Endodermal cell (in vitro differentiated cells): ENCODE data around the gene MAPK8IP3. TPM values are rescaled to one million over a fixed set of nuclear protein-coding genes. Genes with fewer than 3 reads are reported as not detected.

Source experiments
- DNase-seq: peaks from one replicate; pipeline ENCODE4 v3.0.0-alpha.2; 2017
- H3K27ac ChIP-seq: 2 replicates; pipeline ENCODE4 v1.5.1; 2013; ENCODE audit warnings: mild to moderate bottlenecking, low read depth, low read length, moderate library complexity
- H3K27me3 ChIP-seq: 2 replicates; pipeline ENCODE4 v1.6.1; 2013; ENCODE audit warnings: mild to moderate bottlenecking, low read length, moderate library complexity; ENCODE audit not compliant: insufficient read depth, control insufficient read depth, poor library complexity, severe bottlenecking
- H3K36me3 ChIP-seq: 2 replicates; pipeline ENCODE4 v1.7.0; 2013; ENCODE audit warnings: mild to moderate bottlenecking, low read length, moderate library complexity; ENCODE audit not compliant: control insufficient read depth, insufficient read depth
- H3K4me1 ChIP-seq: one replicate; pipeline ENCODE4 v1.7.0; 2013; ENCODE audit warnings: low read length; ENCODE audit not compliant: control insufficient read depth, insufficient read depth
- H3K4me3 ChIP-seq: 2 replicates; pipeline ENCODE4 v1.5.1; 2013; ENCODE audit warnings: mild to moderate bottlenecking, low read length, moderate library complexity
- H3K9ac ChIP-seq: 2 replicates; pipeline ENCODE4 v1.6.1; 2013; ENCODE audit warnings: mild to moderate bottlenecking, low read length, moderate library complexity; ENCODE audit not compliant: poor library complexity, severe bottlenecking; ENCODE audit errors: extremely low read depth
- H3K9me3 ChIP-seq: 2 replicates; pipeline ENCODE4 v1.6.1; 2013; ENCODE audit warnings: mild to moderate bottlenecking, low read length, moderate library complexity; ENCODE audit not compliant: control insufficient read depth
- H3K27ac Mint-ChIP-seq: 2 replicates; pipeline ENCODE4 v1.8.0; 2020; ENCODE audit warnings: mixed read lengths
- H3K27me3 Mint-ChIP-seq: 2 replicates; pipeline ENCODE4 v1.8.0; 2021; ENCODE audit warnings: mild to moderate bottlenecking, mixed read lengths; ENCODE audit not compliant: insufficient read depth
- H3K36me3 Mint-ChIP-seq: 2 replicates; pipeline ENCODE4 v1.8.0; 2020; ENCODE audit warnings: low read depth, mixed read lengths
- H3K4me1 Mint-ChIP-seq: 2 replicates; pipeline ENCODE4 v1.8.0; 2020; ENCODE audit warnings: mixed read lengths
- H3K4me3 Mint-ChIP-seq: 2 replicates; pipeline ENCODE4 v1.8.0; 2020; ENCODE audit warnings: mild to moderate bottlenecking, moderate library complexity, mixed read lengths
- H3K9me3 Mint-ChIP-seq: 2 replicates; pipeline ENCODE4 v1.8.0; 2020; ENCODE audit warnings: mild to moderate bottlenecking, mixed read lengths
- WGBS, 2 experiments: methylation state at CpG; one replicate each; pipeline versions ENCODE4 v1.1.5 to v1.1.7; 2013; ENCODE audit warnings: missing lambda C conversion rate in 2 of 2, mixed read lengths in 1 of 2; ENCODE audit not compliant: insufficient coverage in 1 of 2, insufficient read length in 1 of 2; 5-methylcytosine and 5-hydroxymethylcytosine counted together
- total RNA-seq, 2 donors: library from RNA; stranded (reverse); fragmentation: NEBNext Ultra II Directional in 1 of 2; extraction: Animal tissue kit (Norgen Biotek cat#: 25700) in 1 of 2; gene quantifications; 2 replicates in 1 of 2; 3 replicates in 1 of 2; pipeline ENCODE4 v1.2.1, GENCODE V29; 2021
- TF ChIP-seq, protein P1 (sequence below): fragments of 200-600 bp; sonication (generic); conservative IDR thresholded peaks from 2 replicates; pipeline ENCODE4 v1.5.0; 2021; ENCODE audit warnings: antibody characterized with exemption, mild to moderate bottlenecking

The MAPK8IP3 gene
- total RNA-seq, 2 donors from 2014 or later, result 76.0 to 84.0 TPM

DNA sequence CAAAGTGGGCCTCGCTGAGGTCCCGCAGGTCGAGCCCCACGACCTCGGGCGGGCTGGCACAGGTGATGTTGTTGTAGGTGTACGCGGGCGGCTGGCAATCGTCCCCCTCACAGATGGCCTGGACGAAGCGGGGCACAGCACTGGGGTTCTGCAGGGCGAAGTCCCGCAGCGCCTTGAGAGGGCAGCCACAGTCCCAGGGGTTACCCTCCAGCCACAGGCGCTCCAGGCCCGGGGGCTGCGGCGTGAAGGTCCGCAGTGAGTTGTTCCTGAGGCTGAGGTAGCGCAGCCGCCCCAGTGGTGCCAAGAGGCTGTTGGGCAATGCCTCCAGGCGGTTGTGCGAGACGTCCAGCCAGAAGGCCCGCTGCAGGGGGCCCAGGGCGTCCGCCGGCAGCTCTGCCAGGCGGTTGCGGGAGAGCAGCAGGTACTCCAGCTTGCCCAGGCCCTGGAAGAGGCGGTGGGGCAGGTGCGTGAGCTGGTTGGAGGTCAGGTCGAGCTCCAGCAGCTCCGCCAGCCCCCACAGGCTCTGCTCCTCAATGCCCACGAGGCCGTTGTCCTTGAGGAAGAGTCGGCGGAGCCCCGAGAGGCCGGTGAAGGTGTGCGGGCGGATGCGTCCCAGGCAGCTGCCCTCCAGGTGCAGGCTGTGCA, 84.7 kb downstream of the MAPK8IP3 start:
- Mint-ChIP-seq H3K4me1 (no peaks in the 10 kb centered on the region), H3K9me3 (no peaks in the 10 kb centered on the region), H3K4me3 (no peak overlapping the region), H3K27ac (no peak overlapping the region), H3K36me3 (peaks cover 11% of the 10 kb centered on the region), H3K27me3 (no peaks in the 10 kb centered on the region)
- no peaks in the 10 kb centered on the region for H3K4me1 ChIP-seq
- WGBS, 2 experiments, result 95 to 97% methylated on average over 42 to 44 of the region's 44 CpGs
- no peak overlapping the region for H3K4me3 ChIP-seq
- H3K9me3 ChIP-seq, result no peaks in the 10 kb centered on the region
- peaks cover 2% of the 10 kb centered on the region for H3K36me3 ChIP-seq
- TF ChIP-seq, protein P1, sequence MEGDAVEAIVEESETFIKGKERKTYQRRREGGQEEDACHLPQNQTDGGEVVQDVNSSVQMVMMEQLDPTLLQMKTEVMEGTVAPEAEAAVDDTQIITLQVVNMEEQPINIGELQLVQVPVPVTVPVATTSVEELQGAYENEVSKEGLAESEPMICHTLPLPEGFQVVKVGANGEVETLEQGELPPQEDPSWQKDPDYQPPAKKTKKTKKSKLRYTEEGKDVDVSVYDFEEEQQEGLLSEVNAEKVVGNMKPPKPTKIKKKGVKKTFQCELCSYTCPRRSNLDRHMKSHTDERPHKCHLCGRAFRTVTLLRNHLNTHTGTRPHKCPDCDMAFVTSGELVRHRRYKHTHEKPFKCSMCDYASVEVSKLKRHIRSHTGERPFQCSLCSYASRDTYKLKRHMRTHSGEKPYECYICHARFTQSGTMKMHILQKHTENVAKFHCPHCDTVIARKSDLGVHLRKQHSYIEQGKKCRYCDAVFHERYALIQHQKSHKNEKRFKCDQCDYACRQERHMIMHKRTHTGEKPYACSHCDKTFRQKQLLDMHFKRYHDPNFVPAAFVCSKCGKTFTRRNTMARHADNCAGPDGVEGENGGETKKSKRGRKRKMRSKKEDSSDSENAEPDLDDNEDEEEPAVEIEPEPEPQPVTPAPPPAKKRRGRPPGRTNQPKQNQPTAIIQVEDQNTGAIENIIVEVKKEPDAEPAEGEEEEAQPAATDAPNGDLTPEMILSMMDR, result no peak
- no peaks in the 10 kb centered on the region for H3K27me3 ChIP-seq
- no peak overlapping the region for H3K27ac ChIP-seq
- H3K9ac ChIP-seq, result no peak overlapping the region
- DNase-seq, result peak; percentile 39

DNA sequence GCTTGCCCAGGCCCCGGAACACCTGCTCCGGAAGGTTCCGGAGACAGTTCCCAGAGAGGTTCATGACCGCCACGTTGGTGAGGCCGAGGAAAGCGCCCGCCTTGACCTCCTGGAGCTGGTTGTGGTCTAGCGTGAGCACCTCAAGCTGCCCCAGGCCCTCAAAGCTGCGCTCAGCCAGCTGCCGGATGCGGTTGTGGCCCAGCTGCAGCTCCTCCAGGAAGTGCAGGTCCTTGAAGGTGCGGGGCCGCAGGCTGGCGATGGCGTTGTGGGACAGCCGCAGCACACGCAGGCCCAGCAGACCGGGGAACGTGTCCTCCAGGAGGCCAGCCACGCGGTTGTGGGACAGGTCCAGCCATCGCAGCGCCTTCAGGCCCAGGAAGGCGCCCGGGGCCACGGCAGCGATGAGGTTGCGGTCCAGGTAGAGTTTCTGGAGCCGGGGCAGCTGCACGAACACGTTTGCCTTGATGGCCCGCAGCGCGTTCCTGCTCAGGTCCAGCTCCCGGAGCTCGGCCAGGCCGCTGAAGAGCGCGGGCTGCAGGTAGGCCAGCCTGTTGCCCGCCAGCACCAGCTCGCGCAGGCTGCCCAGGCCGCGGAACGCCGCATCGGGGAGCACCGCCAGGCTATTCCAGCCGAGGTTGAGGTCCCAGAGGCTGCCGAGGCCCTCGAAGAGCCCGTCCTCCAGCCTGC, 85.4 kb downstream of the MAPK8IP3 start:
- no peak overlapping the region for H3K4me3 Mint-ChIP-seq
- Histone ChIP-seq H3K9ac (no peak overlapping the region), H3K4me1 (no peaks in the 10 kb centered on the region), H3K27ac (no peak overlapping the region), H3K4me3 (no peak overlapping the region), H3K36me3 (no peaks in the 10 kb centered on the region), H3K27me3 (no peaks in the 10 kb centered on the region), H3K9me3 (no peaks in the 10 kb centered on the region)
- H3K4me1 Mint-ChIP-seq, result no peaks in the 10 kb centered on the region
- DNase-seq, result peak; percentile 43
- peaks cover 7% of the 10 kb centered on the region for H3K36me3 Mint-ChIP-seq
- WGBS, 2 experiments, result 94 to 97% methylated on average over 49 to 53 of the region's 53 CpGs
- H3K27ac Mint-ChIP-seq, result no peak overlapping the region
- no peaks in the 10 kb centered on the region for H3K27me3 Mint-ChIP-seq
- TF ChIP-seq, protein P1, result no peak
- H3K9me3 Mint-ChIP-seq, result peaks cover 4% of the 10 kb centered on the region

DNA sequence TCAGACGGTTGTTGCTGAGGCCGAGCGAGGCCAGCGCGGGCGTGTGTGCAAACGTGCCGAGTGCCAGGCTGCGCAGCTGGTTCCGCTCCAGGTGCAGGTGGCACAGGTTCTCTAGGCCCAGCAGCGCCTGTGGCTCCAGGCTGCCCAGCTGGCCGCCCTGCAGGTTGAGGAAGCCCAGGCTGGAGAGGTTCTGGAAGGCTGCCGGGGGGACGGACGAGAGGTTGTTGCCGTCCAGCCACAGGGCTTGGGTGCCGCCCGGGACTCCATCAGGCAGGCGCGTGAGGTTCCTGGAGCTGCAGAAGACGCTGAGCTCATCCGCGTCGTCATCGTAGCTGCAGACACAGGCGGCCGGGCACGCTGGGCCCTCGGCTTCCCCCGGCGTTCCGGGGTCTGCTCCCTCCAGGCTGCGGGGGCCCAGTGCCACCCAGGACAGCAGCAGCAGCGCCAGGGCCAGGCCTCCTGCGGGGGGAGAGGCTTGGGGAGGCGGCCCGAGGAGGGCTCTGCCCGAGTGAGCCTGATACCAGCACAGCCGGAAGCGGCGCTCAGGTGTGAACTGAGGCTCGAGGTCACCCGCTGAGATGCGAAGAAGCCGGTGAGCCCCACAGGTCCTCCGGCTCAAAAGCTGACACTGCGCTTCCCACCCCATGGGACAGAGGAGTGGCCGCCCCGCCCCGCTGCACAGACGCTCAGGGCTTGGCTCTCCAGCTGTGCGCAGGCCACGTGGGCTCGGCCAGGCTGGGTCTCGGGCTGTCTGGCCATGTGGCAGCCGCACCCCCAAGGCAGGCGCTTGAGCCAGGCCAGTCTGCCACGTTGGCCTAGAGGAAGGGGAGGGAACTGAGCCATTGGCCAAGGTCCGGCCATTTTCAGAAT, 86.2 kb downstream of the MAPK8IP3 start:
- Mint-ChIP-seq H3K4me3 (no peak overlapping the region), H3K27ac (no peak overlapping the region), H3K36me3 (peaks cover 12% of the 10 kb centered on the region), H3K4me1 (no peaks in the 10 kb centered on the region), H3K9me3 (peaks cover 12% of the 10 kb centered on the region), H3K27me3 (no peaks in the 10 kb centered on the region)
- peak; percentile 55 for DNase-seq
- no peaks in the 10 kb centered on the region for H3K36me3 ChIP-seq
- no peaks in the 10 kb centered on the region for H3K9me3 ChIP-seq
- no peaks in the 10 kb centered on the region for H3K4me1 ChIP-seq
- no peak overlapping the region for H3K27ac ChIP-seq
- no peak overlapping the region for H3K4me3 ChIP-seq
- WGBS, 2 experiments, result 91 to 92% methylated on average over 29 to 59 of the region's 59 CpGs
- H3K27me3 ChIP-seq, result no peaks in the 10 kb centered on the region
- TF ChIP-seq, protein P1, result no peak
- H3K9ac ChIP-seq, result no peak overlapping the region
